K562 (cell line): ENCODE measurements around the gene SLC34A1. TPM values are rescaled to one million over a fixed set of nuclear protein-coding genes. Genes with fewer than 3 reads are reported as not detected.

Source experiments
- EHMT2 ChIP-seq: fragments of 450-650 bp; IDR thresholded peaks from 2 replicates; pipeline ENCODE4 v1.6.1; 2018; ENCODE audit warnings: antibody characterized with exemption
- ESRRA ChIP-seq: fragments of 450-650 bp; IDR thresholded peaks from 2 replicates; pipeline ENCODE4 v1.6.1; 2014; ENCODE audit warnings: low read depth, mild to moderate bottlenecking, moderate library complexity, borderline replicate concordance
- ETS2 ChIP-seq: IDR thresholded peaks from 2 replicates; pipeline ENCODE4 v1.6.1; 2016; ENCODE audit warnings: borderline replicate concordance, missing genetic modification characterization, mild to moderate bottlenecking, moderate library complexity, missing compliant biosample characterization; ENCODE audit not compliant: poor library complexity, severe bottlenecking
- FOXJ3 ChIP-seq: sonication (generic); formaldehyde crosslinking; IDR thresholded peaks from 2 replicates; pipeline ENCODE4 v1.4.0; 2020; ENCODE audit warnings: mild to moderate bottlenecking, missing genetic modification reagents
- FOXK2 ChIP-seq, 2 experiments: fragments of 450-650 bp; IDR thresholded peaks in 1 of 2; conservative IDR thresholded peaks in 1 of 2; 2 replicates each; pipeline ENCODE4 v1.6.1; 2016; ENCODE audit warnings: low read depth in 2 of 2, mild to moderate bottlenecking in 1 of 2
- KDM4B ChIP-seq, 2 experiments: fragments of 450-650 bp in 1 of 2; sonication (generic) in 1 of 2; IDR thresholded peaks; 2 replicates each; pipeline ENCODE4 v1.6.1; 2016 to 2017; ENCODE audit warnings: borderline replicate concordance in 2 of 2, antibody characterized with exemption in 1 of 2, low read depth in 1 of 2, mild to moderate bottlenecking in 1 of 2
- KLF16 ChIP-seq: IDR thresholded peaks from 2 replicates; pipeline ENCODE4 v1.6.1; 2016; ENCODE audit warnings: antibody characterized with exemption
- MCM5 ChIP-seq: fragments of 450-650 bp; IDR thresholded peaks from 2 replicates; pipeline ENCODE4 v1.6.1; 2016; ENCODE audit warnings: low read depth
- POLR2B ChIP-seq: fragments of 450-650 bp; IDR thresholded peaks from 2 replicates; pipeline ENCODE4 v1.6.1; 2018; ENCODE audit warnings: low read depth; ENCODE audit not compliant: partially characterized antibody
- SMAD1 ChIP-seq: fragments of 150-350 bp; IDR thresholded peaks from 2 replicates; pipeline ENCODE4 v1.6.1; 2014; ENCODE audit warnings: low read length, low read depth; ENCODE audit not compliant: partially characterized antibody
- TCF7 ChIP-seq: sonication (generic); IDR thresholded peaks from 2 replicates; pipeline ENCODE4 v1.6.1; 2016; ENCODE audit warnings: antibody characterized with exemption, borderline replicate concordance
- ZBTB1 ChIP-seq: sonication (generic); formaldehyde crosslinking; IDR thresholded peaks from 2 replicates; pipeline ENCODE4 v1.8.1; 2023; ENCODE audit warnings: missing genetic modification reagents, low read depth, mild to moderate bottlenecking, borderline replicate concordance
- ZNF707 ChIP-seq: fragments of 250-450 bp; sonication (Bioruptor Pico); conservative IDR thresholded peaks from 2 replicates; pipeline ENCODE4 v1.8.0; 2022; ENCODE audit warnings: inconsistent platforms, mild to moderate bottlenecking, moderate library complexity
- polyA plus RNA-seq, 8 experiments: library from polyadenylated mRNA; depleted of rRNA in 4 of 8; stranded (reverse) in 5 of 8; unstranded in 3 of 8; fragments of >200 nt; fragmentation: Nextera tagmentation in 2 of 8; fragmentation: Illumina TruSeq in 1 of 8; extraction: Ambion mirVana in 2 of 8; extraction: Trizol in 1 of 8; gene quantifications; 2 replicates each; pipeline versions ENCODE4 v1.2.1 to v1.2.3, GENCODE V29; 2011 to 2014; ENCODE audit warnings: inconsistent platforms in 1 of 8, missing spikeins in 1 of 8
- total RNA-seq, 7 experiments: library from RNA; depleted of rRNA in 6 of 7; stranded (reverse); fragments of >200 nt in 6 of 7; fragmentation: Illumina TruSeq in 2 of 7; extraction: Trizol in 2 of 7; gene quantifications; 2 replicates each; pipeline versions ENCODE4 v1.2.1 to v1.2.3, GENCODE V29; 2011 to 2021; ENCODE audit warnings: low replicate concordance in 1 of 7
- TF ChIP-seq, protein P1 (sequence below): fragments of 250-450 bp; sonication (Bioruptor Pico); IDR thresholded peaks from 2 replicates; pipeline ENCODE4 v1.9.0; 2021; ENCODE audit warnings: mild to moderate bottlenecking, inconsistent platforms
- TF ChIP-seq, protein P2 (sequence below), 2 experiments: fragments of 200-800 bp in 1 of 2; sonication (Bioruptor generic) in 1 of 2; sonication (generic) in 1 of 2; formaldehyde crosslinking in 1 of 2; IDR thresholded peaks in 1 of 2; conservative IDR thresholded peaks in 1 of 2; 2 replicates each; pipeline versions ENCODE4 v1.5.0 to v1.6.1; 2016 to 2020; ENCODE audit warnings: missing compliant biosample characterization in 1 of 2, missing genetic modification characterization in 1 of 2, missing genetic modification reagents in 1 of 2
- TF ChIP-seq, protein P3 (sequence below): fragments of 250-450 bp; sonication (Bioruptor Pico); IDR thresholded peaks from 2 replicates; pipeline ENCODE4 v1.8.0; 2021; ENCODE audit warnings: moderate library complexity, mild to moderate bottlenecking, inconsistent platforms
- TF ChIP-seq, protein P4 (sequence below): sonication (generic); formaldehyde crosslinking; IDR thresholded peaks from 2 replicates; pipeline ENCODE4 v1.8.0; 2022; ENCODE audit warnings: mild to moderate bottlenecking, missing genetic modification reagents
- TF ChIP-seq, protein P5 (sequence below), 2 experiments: IDR thresholded peaks; 2 replicates each; pipeline ENCODE4 v1.6.1; 2012; ENCODE audit warnings: improper control_type of control experiment in 2 of 2, low read depth in 2 of 2, low read length in 2 of 2, borderline replicate concordance in 1 of 2

SLC34A1 gene
- total and polyA plus RNA-seq, 9 of the 15 experiments (the other 6 are each of a cell fraction or from before 2014, with no cell fraction given): not detected

DNA sequence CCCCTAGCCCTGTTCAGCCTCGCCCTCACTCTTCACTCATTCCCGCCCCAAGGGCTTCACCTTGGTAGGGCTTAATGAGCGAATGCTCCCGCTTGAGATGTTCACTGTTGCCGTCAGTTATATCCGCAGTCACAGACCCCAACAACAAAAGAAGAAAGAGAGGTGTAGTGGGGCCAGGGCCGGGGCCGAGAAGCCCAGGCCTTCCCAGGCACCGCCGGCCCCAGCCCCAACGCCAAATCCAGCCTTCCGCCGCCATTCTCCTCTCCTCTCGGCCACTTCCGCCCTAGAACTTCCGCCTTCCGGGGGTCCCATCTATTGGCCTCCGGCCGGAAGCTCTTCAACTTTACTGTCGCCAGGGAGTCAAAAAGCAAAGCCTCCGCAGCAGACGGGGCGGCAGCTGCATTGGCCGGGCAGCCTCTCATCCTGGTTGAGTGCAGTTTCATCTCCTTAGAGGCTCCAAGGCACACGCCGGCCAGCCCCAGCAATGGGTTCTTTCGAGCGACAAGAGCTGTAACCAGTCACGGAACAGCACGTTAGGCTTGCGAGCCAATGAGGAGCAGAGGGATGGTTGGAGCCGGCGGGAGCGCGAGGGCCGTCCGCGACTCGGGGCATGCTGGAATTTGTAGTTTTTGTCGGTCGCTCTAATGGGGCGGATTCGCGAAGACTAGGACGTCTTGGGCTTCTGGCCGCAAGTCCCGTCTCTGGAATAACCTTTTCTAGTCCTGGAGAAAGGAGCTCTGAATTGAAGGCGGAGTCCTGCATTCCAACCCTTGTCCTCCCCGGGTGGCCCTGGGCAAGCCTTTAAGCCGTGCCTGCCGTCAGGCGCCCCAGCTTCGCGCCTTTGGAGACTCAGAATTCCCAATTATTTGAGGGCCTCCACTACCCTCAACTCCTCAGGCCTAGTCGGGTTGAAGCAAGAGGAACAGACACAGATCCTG lies 32.6 kb upstream of the SLC34A1 start, which contains the start of gene LMAN2 (continued):
- TF ChIP-seq, protein P1, sequence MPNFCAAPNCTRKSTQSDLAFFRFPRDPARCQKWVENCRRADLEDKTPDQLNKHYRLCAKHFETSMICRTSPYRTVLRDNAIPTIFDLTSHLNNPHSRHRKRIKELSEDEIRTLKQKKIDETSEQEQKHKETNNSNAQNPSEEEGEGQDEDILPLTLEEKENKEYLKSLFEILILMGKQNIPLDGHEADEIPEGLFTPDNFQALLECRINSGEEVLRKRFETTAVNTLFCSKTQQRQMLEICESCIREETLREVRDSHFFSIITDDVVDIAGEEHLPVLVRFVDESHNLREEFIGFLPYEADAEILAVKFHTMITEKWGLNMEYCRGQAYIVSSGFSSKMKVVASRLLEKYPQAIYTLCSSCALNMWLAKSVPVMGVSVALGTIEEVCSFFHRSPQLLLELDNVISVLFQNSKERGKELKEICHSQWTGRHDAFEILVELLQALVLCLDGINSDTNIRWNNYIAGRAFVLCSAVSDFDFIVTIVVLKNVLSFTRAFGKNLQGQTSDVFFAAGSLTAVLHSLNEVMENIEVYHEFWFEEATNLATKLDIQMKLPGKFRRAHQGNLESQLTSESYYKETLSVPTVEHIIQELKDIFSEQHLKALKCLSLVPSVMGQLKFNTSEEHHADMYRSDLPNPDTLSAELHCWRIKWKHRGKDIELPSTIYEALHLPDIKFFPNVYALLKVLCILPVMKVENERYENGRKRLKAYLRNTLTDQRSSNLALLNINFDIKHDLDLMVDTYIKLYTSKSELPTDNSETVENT: no peak
- TF ChIP-seq ZNF707 (CRISPR knock-in tag): 0 out of 2 replicates have a peak, but pooled peaks have one; percentile 34
- TF ChIP-seq FOXJ3 (CRISPR knock-in tag): no peak
- TF ChIP-seq, protein P2, sequence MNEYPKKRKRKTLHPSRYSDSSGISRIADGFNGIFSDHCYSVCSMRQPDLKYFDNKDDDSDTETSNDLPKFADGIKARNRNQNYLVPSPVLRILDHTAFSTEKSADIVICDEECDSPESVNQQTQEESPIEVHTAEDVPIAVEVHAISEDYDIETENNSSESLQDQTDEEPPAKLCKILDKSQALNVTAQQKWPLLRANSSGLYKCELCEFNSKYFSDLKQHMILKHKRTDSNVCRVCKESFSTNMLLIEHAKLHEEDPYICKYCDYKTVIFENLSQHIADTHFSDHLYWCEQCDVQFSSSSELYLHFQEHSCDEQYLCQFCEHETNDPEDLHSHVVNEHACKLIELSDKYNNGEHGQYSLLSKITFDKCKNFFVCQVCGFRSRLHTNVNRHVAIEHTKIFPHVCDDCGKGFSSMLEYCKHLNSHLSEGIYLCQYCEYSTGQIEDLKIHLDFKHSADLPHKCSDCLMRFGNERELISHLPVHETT (CRISPR knock-in tag; conservative IDR thresholded peaks at IDR 0.05 in 1 of 2, IDR thresholded peaks at IDR 0.05 in 1 of 2): 0 out of 4 replicates have a peak, but pooled peaks of 1 of the 2 experiments have one; percentile 65
- peak in 1 of 2 experiments; percentile 86; a peak in 1 of 4 replicates for TF ChIP-seq KDM4B (IDR thresholded peaks at IDR 0.05; ENCODE audit: borderline replicate concordance in 2 of 2, low read depth in 1 of 2)
- peak; percentile 73 for TF ChIP-seq ESRRA
- TF ChIP-seq KLF16: no peak
- no peak for TF ChIP-seq SMAD1
- peak; percentile 51; the same call in 1 of the 2 replicates for TF ChIP-seq TCF7
- TF ChIP-seq ETS2 (tag): no peak
- no peak for TF ChIP-seq MCM5
- TF ChIP-seq, protein P3, sequence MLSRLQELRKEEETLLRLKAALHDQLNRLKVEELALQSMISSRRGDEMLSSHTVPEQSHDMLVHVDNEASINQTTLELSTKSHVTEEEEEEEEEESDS: no peak
- TF ChIP-seq ZBTB1 (CRISPR knock-in tag): peak; percentile 23; the same call in 1 of the 2 replicates
- TF ChIP-seq EHMT2: 0 out of 2 replicates have a peak, but pooled peaks have one; percentile 27
- peak; percentile 84 for TF ChIP-seq POLR2B
- TF ChIP-seq, protein P4, sequence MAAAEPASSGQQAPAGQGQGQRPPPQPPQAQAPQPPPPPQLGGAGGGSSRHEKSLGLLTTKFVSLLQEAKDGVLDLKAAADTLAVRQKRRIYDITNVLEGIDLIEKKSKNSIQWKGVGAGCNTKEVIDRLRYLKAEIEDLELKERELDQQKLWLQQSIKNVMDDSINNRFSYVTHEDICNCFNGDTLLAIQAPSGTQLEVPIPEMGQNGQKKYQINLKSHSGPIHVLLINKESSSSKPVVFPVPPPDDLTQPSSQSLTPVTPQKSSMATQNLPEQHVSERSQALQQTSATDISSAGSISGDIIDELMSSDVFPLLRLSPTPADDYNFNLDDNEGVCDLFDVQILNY (CRISPR knock-in tag): no peak
- TF ChIP-seq FOXK2 (conservative IDR thresholded peaks at IDR 0.05 in 1 of 2, IDR thresholded peaks at IDR 0.05 in 1 of 2; ENCODE audit: low read depth in 2 of 2): peak; percentile 72 to 77
- TF ChIP-seq, protein P5, sequence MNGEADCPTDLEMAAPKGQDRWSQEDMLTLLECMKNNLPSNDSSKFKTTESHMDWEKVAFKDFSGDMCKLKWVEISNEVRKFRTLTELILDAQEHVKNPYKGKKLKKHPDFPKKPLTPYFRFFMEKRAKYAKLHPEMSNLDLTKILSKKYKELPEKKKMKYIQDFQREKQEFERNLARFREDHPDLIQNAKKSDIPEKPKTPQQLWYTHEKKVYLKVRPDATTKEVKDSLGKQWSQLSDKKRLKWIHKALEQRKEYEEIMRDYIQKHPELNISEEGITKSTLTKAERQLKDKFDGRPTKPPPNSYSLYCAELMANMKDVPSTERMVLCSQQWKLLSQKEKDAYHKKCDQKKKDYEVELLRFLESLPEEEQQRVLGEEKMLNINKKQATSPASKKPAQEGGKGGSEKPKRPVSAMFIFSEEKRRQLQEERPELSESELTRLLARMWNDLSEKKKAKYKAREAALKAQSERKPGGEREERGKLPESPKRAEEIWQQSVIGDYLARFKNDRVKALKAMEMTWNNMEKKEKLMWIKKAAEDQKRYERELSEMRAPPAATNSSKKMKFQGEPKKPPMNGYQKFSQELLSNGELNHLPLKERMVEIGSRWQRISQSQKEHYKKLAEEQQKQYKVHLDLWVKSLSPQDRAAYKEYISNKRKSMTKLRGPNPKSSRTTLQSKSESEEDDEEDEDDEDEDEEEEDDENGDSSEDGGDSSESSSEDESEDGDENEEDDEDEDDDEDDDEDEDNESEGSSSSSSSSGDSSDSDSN (IDR thresholded peaks at IDR 0.05; ENCODE audit: borderline replicate concordance in 1 of 2, low read depth in 2 of 2, low read length in 2 of 2): peak; percentile 45 to 68; a peak in 2 of 4 replicates
